Measurements from ENCODE around the gene IDS.

The IDS gene

GRCh38 chrX:149453906-149454822 is 50.9 kb downstream of the IDS start:
- no peak for DNase-seq

DNA sequence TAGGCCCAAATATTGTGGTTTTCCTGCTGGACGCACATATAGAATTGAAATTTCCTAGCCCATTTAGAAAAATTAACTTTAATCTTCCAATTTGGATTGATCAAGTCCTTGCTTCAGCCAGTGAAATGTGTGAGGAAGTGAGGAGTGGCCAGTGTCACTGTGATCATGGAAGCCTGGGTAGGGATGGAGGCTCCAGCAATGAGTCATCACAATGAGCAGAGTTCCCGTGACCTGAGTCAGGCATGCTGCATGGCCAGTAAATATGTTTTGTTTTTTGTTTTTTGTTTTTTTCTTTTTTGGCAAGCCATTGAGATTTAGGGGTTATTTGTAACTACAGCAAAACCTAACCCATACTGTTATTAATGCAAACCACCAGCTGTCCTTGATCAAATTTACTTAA is 52.1 kb downstream of the IDS start:
- DNase-seq = peak; percentile 6

- DNase-seq = no peak
Observed at GRCh38 chrX:149433451-149433850, 71.7 kb downstream of the IDS start.

DNA sequence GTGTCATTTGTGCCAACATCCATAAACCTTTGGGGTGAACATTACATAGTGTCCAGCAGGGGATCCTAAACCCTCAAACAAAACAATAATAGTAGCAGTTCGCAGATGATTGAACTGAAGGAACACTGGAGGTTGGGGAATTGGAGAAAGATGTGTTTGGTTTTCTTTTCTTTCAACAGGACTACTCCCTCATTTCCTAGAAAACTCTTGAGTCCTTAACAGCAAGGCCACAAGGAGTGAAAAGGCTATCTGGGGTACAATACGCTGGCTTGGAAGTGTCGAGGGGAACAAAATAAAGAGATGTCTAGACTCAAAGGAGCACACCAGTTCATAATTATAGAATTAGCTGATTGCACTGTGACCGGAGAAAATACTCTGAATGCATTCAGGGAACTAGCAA is 72.1 kb downstream of the IDS start:
- DNase-seq = no peak

All from amniotic stem cell (primary cell).